ENCODE results near the gene SRSF5.
"Not testable (repeated sequence)": the region's sequence is repeated elsewhere in the genome, so short reads cannot be mapped to it uniquely, and the experiment has no call there.

The SRSF5 gene

DNA sequence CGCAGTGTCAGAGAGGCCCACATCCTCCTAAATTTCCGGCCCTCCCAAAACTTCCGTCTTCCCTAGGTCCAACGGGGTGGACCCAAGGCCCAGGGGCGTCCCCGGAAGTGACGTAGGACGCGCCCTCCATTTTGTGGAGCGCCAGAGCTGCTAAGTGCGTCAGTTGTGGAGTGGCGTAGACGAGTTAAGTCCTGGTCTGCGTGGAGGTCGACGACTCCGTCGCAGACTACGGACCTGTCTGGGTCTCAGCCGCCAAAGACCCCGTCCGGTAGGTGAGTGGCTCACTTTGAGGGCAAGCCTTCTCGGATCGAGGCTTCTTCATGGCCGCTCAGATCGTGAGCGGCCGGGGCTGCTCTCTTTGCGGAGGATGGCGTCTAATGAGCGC is at the start of gene SRSF5:
Gene SRSF5, plus strand, starts transcription at position 159 of the 385 bp plus-strand sequence. CDS start 1,015 bp downstream, outside the sequence.
- TF ChIP-seq, protein P1, sequence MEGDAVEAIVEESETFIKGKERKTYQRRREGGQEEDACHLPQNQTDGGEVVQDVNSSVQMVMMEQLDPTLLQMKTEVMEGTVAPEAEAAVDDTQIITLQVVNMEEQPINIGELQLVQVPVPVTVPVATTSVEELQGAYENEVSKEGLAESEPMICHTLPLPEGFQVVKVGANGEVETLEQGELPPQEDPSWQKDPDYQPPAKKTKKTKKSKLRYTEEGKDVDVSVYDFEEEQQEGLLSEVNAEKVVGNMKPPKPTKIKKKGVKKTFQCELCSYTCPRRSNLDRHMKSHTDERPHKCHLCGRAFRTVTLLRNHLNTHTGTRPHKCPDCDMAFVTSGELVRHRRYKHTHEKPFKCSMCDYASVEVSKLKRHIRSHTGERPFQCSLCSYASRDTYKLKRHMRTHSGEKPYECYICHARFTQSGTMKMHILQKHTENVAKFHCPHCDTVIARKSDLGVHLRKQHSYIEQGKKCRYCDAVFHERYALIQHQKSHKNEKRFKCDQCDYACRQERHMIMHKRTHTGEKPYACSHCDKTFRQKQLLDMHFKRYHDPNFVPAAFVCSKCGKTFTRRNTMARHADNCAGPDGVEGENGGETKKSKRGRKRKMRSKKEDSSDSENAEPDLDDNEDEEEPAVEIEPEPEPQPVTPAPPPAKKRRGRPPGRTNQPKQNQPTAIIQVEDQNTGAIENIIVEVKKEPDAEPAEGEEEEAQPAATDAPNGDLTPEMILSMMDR (conservative IDR thresholded peaks at IDR 0.05; ENCODE audit: low read depth, low read length), result no peak
- DNase-seq (ENCODE audit: low read depth), result peak; percentile 98

DNA sequence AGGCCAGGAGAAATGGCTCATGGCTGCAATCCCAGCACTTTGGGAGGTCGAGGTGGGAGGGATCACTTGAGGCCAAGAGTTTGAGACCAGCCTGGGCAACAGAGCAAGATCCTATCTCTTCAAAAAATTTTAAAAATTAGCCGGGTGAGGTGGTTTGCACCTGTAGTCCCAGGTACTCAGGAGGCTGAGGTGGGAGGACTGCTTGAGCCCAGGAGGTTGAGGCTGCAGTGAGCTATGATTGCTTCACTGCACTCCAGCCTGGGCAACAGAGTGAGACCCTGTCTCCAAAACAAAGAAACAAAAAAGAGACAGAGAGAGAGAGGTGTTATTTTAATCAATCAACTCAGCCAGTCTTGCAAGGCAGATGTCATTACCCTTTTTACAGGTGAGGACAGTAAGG is 48.3 kb upstream of the SRSF5 start:
- DNase-seq (ENCODE audit: low read depth); H3K4me3 ChIP-seq (ENCODE audit: low read depth, low read length): not testable (repeated sequence)

More for the DNA sequence above, at the start of gene SRSF5:
- peak within 1 kb of the TSS; percentile 99 for H3K4me3 ChIP-seq (ENCODE audit: low read depth, low read length)

DNA sequence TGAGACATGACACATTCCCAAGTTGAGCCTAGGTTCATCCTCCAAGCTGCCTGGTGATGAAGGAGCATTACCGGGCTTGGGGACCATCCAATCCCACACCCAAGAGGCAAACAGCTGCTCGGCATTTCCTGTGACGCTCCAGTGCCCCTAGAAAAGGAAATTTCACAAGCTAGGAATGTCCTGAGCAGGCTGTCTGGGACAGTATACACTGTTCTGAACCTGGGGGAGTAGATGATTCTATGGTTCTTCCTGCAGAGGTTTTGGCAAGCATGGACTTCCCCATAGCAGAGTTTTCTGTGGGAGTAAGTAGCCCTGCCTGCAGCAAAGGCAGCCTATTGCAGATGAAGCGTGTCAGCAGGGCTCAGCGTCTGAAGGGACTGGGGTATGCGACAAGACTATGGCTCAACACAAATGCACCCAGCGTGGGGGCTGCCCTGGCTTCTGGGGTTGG is 47.4 kb upstream of the SRSF5 start:
- peak; percentile 98 for DNase-seq (ENCODE audit: low read depth)
- H3K4me3 ChIP-seq (ENCODE audit: low read depth, low read length), result no peak overlapping the region
- TF ChIP-seq, protein P1 (conservative IDR thresholded peaks at IDR 0.05; ENCODE audit: low read depth, low read length), result peak; percentile 9

DNA sequence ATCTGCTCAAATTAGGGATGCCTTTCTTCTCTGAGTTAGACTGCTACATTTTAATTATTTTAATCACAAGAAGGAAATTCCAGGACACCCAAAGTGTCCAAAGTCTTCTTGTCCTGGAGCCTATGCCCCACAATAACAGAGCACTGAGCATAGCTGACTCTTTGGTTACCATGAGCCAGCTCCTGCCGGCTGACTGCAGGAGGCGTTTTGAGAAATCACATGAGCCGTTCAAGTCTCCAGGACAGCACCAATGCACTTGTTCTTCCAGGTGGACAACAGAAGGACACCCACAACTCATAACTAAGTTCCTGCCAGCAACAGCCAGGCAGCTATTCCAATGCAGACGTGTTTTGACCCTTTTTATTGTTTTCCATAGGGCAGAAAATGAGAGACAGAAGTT is 46.0 kb upstream of the SRSF5 start:
- DNase-seq (ENCODE audit: low read depth), result peak; percentile 33
- no peak overlapping the region for H3K4me3 ChIP-seq (ENCODE audit: low read depth, low read length)
- TF ChIP-seq, protein P1 (conservative IDR thresholded peaks at IDR 0.05; ENCODE audit: low read depth, low read length), result peak; percentile 10

- TF ChIP-seq, protein P1 (conservative IDR thresholded peaks at IDR 0.05; ENCODE audit: low read depth, low read length), result peak; percentile 98
- H3K4me3 ChIP-seq (ENCODE audit: low read depth, low read length), result peak overlapping the region; percentile 52
- peak; percentile 76 for DNase-seq (ENCODE audit: low read depth)
Observed at GRCh38 chr14:69726761-69727511, 40.0 kb upstream of the SRSF5 start.

- no peak overlapping the region for H3K4me3 ChIP-seq (ENCODE audit: low read depth, low read length)
- DNase-seq (ENCODE audit: low read depth), result no peak
- TF ChIP-seq, protein P1 (conservative IDR thresholded peaks at IDR 0.05; ENCODE audit: low read depth, low read length), result no peak
Observed at GRCh38 chr14:69727860-69728259, 39.1 kb upstream of the SRSF5 start.

DNA sequence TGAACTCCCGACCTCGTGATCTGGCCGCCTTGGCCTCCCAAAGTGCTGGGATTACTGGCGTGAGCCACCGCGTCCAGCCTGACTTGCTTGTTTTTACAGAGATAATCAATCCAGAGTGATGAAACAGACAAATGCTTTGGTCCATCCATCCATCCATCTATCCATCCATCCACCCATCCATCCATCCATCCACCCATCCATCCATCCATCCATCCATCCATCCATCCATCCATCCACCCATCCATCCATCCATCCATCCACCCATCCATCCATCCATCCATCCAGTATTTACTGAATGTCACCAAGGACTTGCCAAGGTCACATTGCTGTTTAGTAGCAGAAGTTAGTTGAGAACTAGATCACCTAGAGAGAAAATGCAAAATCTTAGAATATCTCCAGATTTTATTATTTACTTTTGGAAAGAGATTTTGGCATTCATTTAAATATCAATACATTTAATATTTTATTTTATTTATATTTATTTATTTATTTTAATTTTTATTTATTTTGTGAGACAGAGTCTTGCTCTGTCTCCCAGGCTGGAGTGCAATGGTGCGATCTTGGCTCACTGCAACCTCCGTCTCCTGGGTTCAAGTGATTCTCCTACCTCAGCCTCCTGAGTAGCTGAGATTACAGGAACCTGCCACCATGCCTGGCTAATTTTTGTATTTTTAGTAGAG is 34.9 kb upstream of the SRSF5 start:
- not testable (repeated sequence) for H3K4me3 ChIP-seq (ENCODE audit: low read depth, low read length); DNase-seq (ENCODE audit: low read depth)

DNA sequence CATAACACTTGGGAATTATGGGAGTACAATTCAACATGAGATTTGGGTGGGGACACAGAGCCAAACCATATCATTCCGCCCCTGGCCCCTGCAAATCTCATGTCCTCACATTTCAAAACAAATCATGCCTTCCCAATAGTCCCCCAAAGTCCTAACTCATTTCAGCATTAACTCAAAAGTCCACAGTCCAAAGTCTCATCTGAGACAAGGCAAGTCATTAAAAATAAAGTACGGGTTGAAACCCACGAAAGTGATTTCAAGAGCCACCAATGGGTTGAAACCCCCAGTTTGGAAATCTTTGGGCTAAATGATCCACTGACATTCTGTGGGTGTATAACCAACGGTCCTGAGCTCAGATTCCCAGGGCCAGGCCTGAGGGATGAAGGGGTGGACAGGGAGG is 30.5 kb upstream of the SRSF5 start:
- not testable (repeated sequence) for H3K4me3 ChIP-seq (ENCODE audit: low read depth, low read length); DNase-seq (ENCODE audit: low read depth)

Data from choroid plexus epithelial cell (primary cell).